ENCODE results near the gene PNPLA5. TPM values are rescaled to one million over a fixed set of nuclear protein-coding genes. Genes with fewer than 3 reads are reported as not detected.

The PNPLA5 gene
- total RNA-seq, 2 donors from 2014 or later, result not detected

- no peaks in the 10 kb centered on the region for H3K9me3 ChIP-seq
- no peak overlapping the region for H3K27ac ChIP-seq
- no peak overlapping the region for H3K4me3 ChIP-seq
- H3K27me3 ChIP-seq (replicated peaks; ENCODE audit: insufficient read depth), result no peaks in the 10 kb centered on the region
- DNase-seq (ENCODE audit: low spot score) (no peak), ATAC-seq (ENCODE audit: insufficient number of reproducible peaks, low FRiP score, low read depth) (no peak)
- TF ChIP-seq CTCF (IDR thresholded peaks at IDR 0.05), result no peak
- H3K4me1 ChIP-seq (ENCODE audit: control insufficient read depth in 1 of 2, low read depth in 2 of 2), result no peaks in the 10 kb centered on the region
- no peaks in the 10 kb centered on the region for H3K36me3 ChIP-seq
Measured at GRCh38 chr22:43838571-43839307, 53.1 kb downstream of the PNPLA5 start.

- no peak for TF ChIP-seq CTCF (IDR thresholded peaks at IDR 0.05)
- no peak for ATAC-seq (ENCODE audit: insufficient number of reproducible peaks, low FRiP score, low read depth)
- Histone ChIP-seq H3K36me3 (no peaks in the 10 kb centered on the region), H3K9me3 (no peaks in the 10 kb centered on the region), H3K4me3 (no peak overlapping the region), H3K4me1 (ENCODE audit: control insufficient read depth in 1 of 2, low read depth in 2 of 2) (no peaks in the 10 kb centered on the region), H3K27me3 (replicated peaks; ENCODE audit: insufficient read depth) (no peaks in the 10 kb centered on the region), H3K27ac (no peak overlapping the region)
- DNase-seq (ENCODE audit: low spot score), result no peak
Measured at GRCh38 chr22:43838161-43838560, 53.7 kb downstream of the PNPLA5 start.

- no peak for TF ChIP-seq CTCF (IDR thresholded peaks at IDR 0.05)
- no peak for ATAC-seq (ENCODE audit: insufficient number of reproducible peaks, low FRiP score, low read depth)
Measured at GRCh38 chr22:43837666-43838065, 54.1 kb downstream of the PNPLA5 start.

GRCh38 chr22:43835736-43836135 lies 56.1 kb downstream of the PNPLA5 start:
- Histone ChIP-seq H3K4me3 (no peak overlapping the region), H3K9me3 (no peaks in the 10 kb centered on the region), H3K4me1 (ENCODE audit: control insufficient read depth in 1 of 2, low read depth in 2 of 2) (no peaks in the 10 kb centered on the region), H3K27ac (no peak overlapping the region), H3K27me3 (replicated peaks; ENCODE audit: insufficient read depth) (no peaks in the 10 kb centered on the region), H3K36me3 (no peaks in the 10 kb centered on the region)
- ATAC-seq (ENCODE audit: insufficient number of reproducible peaks, low FRiP score, low read depth) (no peak), DNase-seq (ENCODE audit: low spot score) (no peak)
- TF ChIP-seq CTCF (IDR thresholded peaks at IDR 0.05), result no peak

More at GRCh38 chr22:43837666-43838065, 54.1 kb downstream of the PNPLA5 start:
- H3K9me3 ChIP-seq, result no peaks in the 10 kb centered on the region
- H3K4me1 ChIP-seq (ENCODE audit: control insufficient read depth in 1 of 2, low read depth in 2 of 2), result no peaks in the 10 kb centered on the region
- no peak for DNase-seq (ENCODE audit: low spot score)
- H3K27ac ChIP-seq, result no peak overlapping the region
- H3K27me3 ChIP-seq (replicated peaks; ENCODE audit: insufficient read depth), result no peaks in the 10 kb centered on the region
- no peaks in the 10 kb centered on the region for H3K36me3 ChIP-seq
- H3K4me3 ChIP-seq, result no peak overlapping the region

- TF ChIP-seq CTCF (IDR thresholded peaks at IDR 0.05), result no peak
- ATAC-seq (ENCODE audit: insufficient number of reproducible peaks, low FRiP score, low read depth) (no peak), DNase-seq (ENCODE audit: low spot score) (no peak)
- Histone ChIP-seq H3K4me1 (ENCODE audit: control insufficient read depth in 1 of 2, low read depth in 2 of 2) (no peaks in the 10 kb centered on the region), H3K27me3 (replicated peaks; ENCODE audit: insufficient read depth) (no peaks in the 10 kb centered on the region), H3K36me3 (no peaks in the 10 kb centered on the region), H3K27ac (no peak overlapping the region), H3K4me3 (no peak overlapping the region), H3K9me3 (no peaks in the 10 kb centered on the region)
Measured at GRCh38 chr22:43835166-43835565, 56.6 kb downstream of the PNPLA5 start.
